ENCODE measurements around the gene RPL28. TPM values are rescaled to one million over a fixed set of nuclear protein-coding genes. Genes with fewer than 3 reads are reported as not detected.

RPL28 gene
- total and polyA plus RNA-seq, 2 experiments from 2014 or later, result 530 to 875 TPM

DNA sequence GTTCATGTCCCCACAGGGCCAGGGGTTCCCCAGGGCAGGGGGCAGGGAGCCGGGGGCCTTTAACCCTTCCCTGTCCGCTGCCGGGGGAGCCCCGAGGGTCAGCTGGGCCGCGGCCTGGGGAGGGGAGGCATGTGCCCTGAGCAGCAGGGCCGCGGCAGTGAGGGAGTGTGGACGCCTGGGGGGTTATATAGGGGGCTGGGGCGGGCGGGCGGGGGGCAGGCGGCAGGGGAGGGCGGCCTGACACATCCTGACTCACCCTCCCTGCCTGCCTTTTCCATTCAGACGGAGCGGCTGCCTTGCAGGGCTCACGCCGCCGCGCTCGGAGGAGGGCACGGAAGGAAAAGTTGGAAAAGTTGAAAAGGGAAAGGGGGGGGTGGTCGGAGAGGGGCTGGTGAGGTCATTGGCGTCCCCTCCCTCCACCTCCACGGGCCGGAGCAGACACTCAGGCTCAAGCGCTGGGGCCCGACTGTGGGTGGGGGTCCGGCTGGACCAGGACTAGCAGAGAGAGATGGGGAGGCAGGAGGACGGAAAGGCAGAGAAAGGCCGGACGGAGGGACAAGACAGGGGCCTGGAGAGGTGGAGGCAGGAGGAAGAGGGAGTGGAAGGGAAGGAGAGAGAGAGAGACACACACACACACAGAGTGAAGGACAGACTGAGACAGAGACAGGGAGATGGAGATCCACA is 15.3 kb upstream of the RPL28 start, which contains the start of gene IL11:
IL11 (minus strand) TSS at position 159 of the 684 bp plus-strand sequence; CDS start at position 6, 153 bp downstream.
- Histone ChIP-seq H3K36me3 (ENCODE audit: low read depth) (no peaks in the 10 kb centered on the region; the same call in 1 of the 2 replicates), H4K20me1 (ENCODE audit: insufficient read depth) (no peaks in the 10 kb centered on the region), H3K4me1 (ENCODE audit: insufficient read depth) (peaks cover 29% of the 10 kb centered on the region), H2AFZ (peak within 1 kb of the TSS; percentile 87), H3K9me2 (ENCODE audit: insufficient read depth) (no peaks in the 10 kb centered on the region), H3K9ac (peak within 1 kb of the TSS; percentile 87), H3K4me2 (ENCODE audit: unreplicated experiment) (peak within 1 kb of the TSS; percentile 93), H3K79me2 (ENCODE audit: insufficient read depth) (peaks cover 8% of the 10 kb centered on the region), H3K27me3 (replicated peaks; ENCODE audit: insufficient read depth) (no peaks in the 10 kb centered on the region), H3K4me3 (peak within 1 kb of the TSS; percentile 92), H3F3A (ENCODE audit: insufficient read depth) (peaks cover 25% of the 10 kb centered on the region), H3K27ac (peak within 1 kb of the TSS; percentile 86), H3K9me3 (ENCODE audit: low read depth) (no peaks in the 10 kb centered on the region)
- no peak for TF ChIP-seq EZH2 (IDR thresholded peaks at IDR 0.05; ENCODE audit: insufficient read depth, poor library complexity, severe bottlenecking)
- TF ChIP-seq EZH2phosphoT487 (IDR thresholded peaks at IDR 0.05; ENCODE audit: insufficient read depth, low read depth), result no peak
- peak; percentile 92 for DNase-seq
- in situ Hi-C loops (cut with MboI), result no loop called here
- 1 to 4% methylated on average over 16 to 31 of the region's 32 CpGs for WGBS, 2 experiments (ENCODE audit: low coverage in 1 of 2, low lambda C conversion rate in 2 of 2, missing lambda C conversion rate in 2 of 2)

DNA sequence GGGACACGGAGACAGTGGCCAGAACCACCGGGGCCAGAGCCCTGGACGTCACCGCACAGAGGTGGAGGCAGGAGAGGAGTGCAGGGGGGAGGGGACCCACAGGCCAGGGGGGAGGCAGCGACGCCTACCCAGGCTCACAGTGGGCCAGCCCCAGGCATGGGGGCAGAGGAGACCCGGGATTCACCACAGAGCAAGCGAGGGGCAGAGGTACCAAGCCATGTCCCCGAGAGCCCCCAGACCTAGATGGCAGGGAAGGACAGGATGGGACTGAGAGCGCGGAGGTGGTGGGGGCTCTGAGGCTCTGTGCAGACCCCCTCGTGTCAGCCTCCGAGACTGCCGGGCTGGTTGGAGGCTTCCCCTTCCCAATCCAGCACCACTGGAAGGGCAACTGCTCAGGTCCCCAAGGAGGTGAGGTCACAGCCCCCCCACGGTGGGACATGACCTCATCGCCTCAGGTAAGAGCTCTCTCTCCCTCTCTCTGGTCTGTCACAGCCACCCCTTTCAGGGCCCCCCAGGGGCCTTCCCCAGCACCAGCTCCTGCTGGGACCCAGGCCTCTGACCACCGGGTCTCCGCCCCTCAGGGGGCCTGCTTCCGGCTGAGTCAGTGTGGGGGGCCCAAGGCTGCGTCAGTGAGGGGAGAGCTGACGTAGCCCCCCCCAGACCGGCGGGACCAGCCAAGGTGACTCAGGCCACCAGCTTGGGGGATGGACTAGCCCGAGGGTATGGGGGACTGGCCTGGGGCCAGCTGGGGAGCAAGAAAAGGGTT is 13.2 kb upstream of the RPL28 start:
- Histone ChIP-seq H3K9me3 (ENCODE audit: low read depth) (no peaks in the 10 kb centered on the region), H3K36me3 (ENCODE audit: low read depth) (no peaks in the 10 kb centered on the region; the same call in 1 of the 2 replicates), H3K79me2 (ENCODE audit: insufficient read depth) (peaks cover 8% of the 10 kb centered on the region), H3K4me3 (no peak overlapping the region), H3K4me1 (ENCODE audit: insufficient read depth) (peaks cover 29% of the 10 kb centered on the region), H3K9ac (peak overlapping the region; percentile 50; the same call in 1 of the 2 replicates), H3K27ac (peak overlapping the region; percentile 36; the same call in 1 of the 2 replicates), H3F3A (ENCODE audit: insufficient read depth) (peaks cover 18% of the 10 kb centered on the region), H3K4me2 (ENCODE audit: unreplicated experiment) (no peak overlapping the region), H2AFZ (no peak overlapping the region), H4K20me1 (ENCODE audit: insufficient read depth) (no peaks in the 10 kb centered on the region), H3K9me2 (ENCODE audit: insufficient read depth) (no peaks in the 10 kb centered on the region), H3K27me3 (replicated peaks; ENCODE audit: insufficient read depth) (no peaks in the 10 kb centered on the region)
- DNase-seq, result peak; percentile 62
- 30 to 53% methylated on average over 14 to 23 of the region's 24 CpGs for WGBS, 2 experiments (ENCODE audit: low coverage in 1 of 2, low lambda C conversion rate in 2 of 2, missing lambda C conversion rate in 2 of 2)
- TF ChIP-seq EZH2phosphoT487 (IDR thresholded peaks at IDR 0.05; ENCODE audit: insufficient read depth, low read depth) (no peak), EZH2 (IDR thresholded peaks at IDR 0.05; ENCODE audit: insufficient read depth, poor library complexity, severe bottlenecking) (no peak)
- in situ Hi-C loops (cut with MboI), result no loop called here

DNA sequence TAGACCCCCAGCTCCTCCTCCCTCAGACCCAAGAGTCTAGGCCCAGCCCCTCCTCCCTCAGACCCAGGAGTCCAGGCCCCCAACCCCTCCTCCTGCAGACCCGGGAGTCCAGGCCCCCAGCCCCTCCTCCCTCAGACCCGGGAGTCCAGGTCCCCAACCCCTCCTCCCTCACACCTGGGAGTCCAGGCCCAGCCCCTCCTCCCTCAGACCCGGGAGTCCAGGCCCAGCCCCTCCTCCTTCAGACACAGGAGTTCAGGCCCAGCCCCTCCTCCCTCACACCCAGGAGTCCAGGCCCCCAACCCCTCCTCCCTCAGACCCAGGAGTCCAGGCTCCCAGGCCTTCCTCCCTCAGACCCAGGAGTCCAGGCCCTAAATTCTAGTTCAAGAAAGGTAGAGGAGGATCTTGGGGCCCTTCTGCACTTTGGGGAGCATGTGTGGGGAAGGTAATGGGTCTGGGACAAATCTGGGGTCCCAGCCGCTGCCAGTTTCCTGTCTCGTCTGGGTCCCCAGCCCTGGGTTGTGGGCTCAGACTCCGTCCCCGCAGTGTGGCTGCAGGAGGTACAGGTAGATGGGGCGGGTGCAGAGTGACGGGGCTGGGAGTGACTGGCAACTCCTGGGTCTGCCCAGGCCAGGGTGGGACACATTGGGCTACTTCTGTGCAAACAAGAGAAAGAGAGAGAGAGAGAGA is 12.3 kb upstream of the RPL28 start:
- peaks cover 29% of the 10 kb centered on the region for H3K4me1 ChIP-seq (ENCODE audit: insufficient read depth)
- peak overlapping the region; percentile 18; the same call in 1 of the 2 replicates for H3K27ac ChIP-seq
- no peaks in the 10 kb centered on the region for H3K9me2 ChIP-seq (ENCODE audit: insufficient read depth)
- H3K79me2 ChIP-seq (ENCODE audit: insufficient read depth), result peaks cover 6% of the 10 kb centered on the region
- no peaks in the 10 kb centered on the region for H4K20me1 ChIP-seq (ENCODE audit: insufficient read depth)
- DNase-seq, result no peak
- peak overlapping the region; percentile 50 for H3K9ac ChIP-seq
- H3K9me3 ChIP-seq (ENCODE audit: low read depth), result no peaks in the 10 kb centered on the region
- H3K27me3 ChIP-seq (replicated peaks; ENCODE audit: insufficient read depth), result no peaks in the 10 kb centered on the region
- no peak overlapping the region for H3K4me3 ChIP-seq
- TF ChIP-seq EZH2 (IDR thresholded peaks at IDR 0.05; ENCODE audit: insufficient read depth, poor library complexity, severe bottlenecking) (no peak), EZH2phosphoT487 (IDR thresholded peaks at IDR 0.05; ENCODE audit: insufficient read depth, low read depth) (no peak)
- H2AFZ ChIP-seq, result peak overlapping the region; percentile 53
- in situ Hi-C loops (cut with MboI), result no loop called here
- no peaks in the 10 kb centered on the region for H3K36me3 ChIP-seq (ENCODE audit: low read depth)
- H3F3A ChIP-seq (ENCODE audit: insufficient read depth), result peaks cover 18% of the 10 kb centered on the region
- WGBS, 2 experiments (ENCODE audit: low coverage in 1 of 2, low lambda C conversion rate in 2 of 2, missing lambda C conversion rate in 2 of 2), result 63 to 90% methylated on average over 5 to 9 of the region's 9 CpGs
- H3K4me2 ChIP-seq (ENCODE audit: unreplicated experiment), result peak overlapping the region; percentile 26
